HG03175 (cell line): Measurements from ENCODE around the gene HOXC6.

Experiments
- ATAC-seq: cut with Tn5 transposase; IDR thresholded peaks from one replicate; pipeline ENCODE4 v1.9.1; 2021; ENCODE audit warnings: mild to moderate bottlenecking, moderate library complexity; ENCODE audit not compliant: unreplicated experiment

Gene HOXC6

GRCh38 chr12:54028314-54029201 is at the start of gene HOXC6:
Gene HOXC6, plus strand, starts transcription at chr12:54028440. Its CDS starts 82 bp downstream, at chr12:54028522.
- no peak for ATAC-seq

- no peak for ATAC-seq
Observed at GRCh38 chr12:53978477-53979356, 49.5 kb upstream of the HOXC6 start.

GRCh38 chr12:53980104-53980801 is 48.0 kb upstream of the HOXC6 start:
- ATAC-seq: no peak

- no peak for ATAC-seq
Observed at GRCh38 chr12:53980802-53981496, 47.3 kb upstream of the HOXC6 start.

- no peak for ATAC-seq
Observed at GRCh38 chr12:53981634-53982565, 46.3 kb upstream of the HOXC6 start.

GRCh38 chr12:53982648-53983567 is 45.3 kb upstream of the HOXC6 start:
- no peak for ATAC-seq

GRCh38 chr12:53983568-53983949 is 44.7 kb upstream of the HOXC6 start:
- ATAC-seq: no peak

- ATAC-seq: no peak
Observed at GRCh38 chr12:53983950-53984572, 44.2 kb upstream of the HOXC6 start.

GRCh38 chr12:53984901-53985691 is 43.1 kb upstream of the HOXC6 start, which contains the start of gene HOXC10:
Gene HOXC10, plus strand, starts transcription at chr12:53985146. Its CDS starts 114 bp downstream, at chr12:53985260.
- ATAC-seq: no peak

- no peak for ATAC-seq
Observed at GRCh38 chr12:53985692-53985993, 42.6 kb upstream of the HOXC6 start.

GRCh38 chr12:53985994-53986685 is 42.1 kb upstream of the HOXC6 start:
- ATAC-seq: no peak

GRCh38 chr12:53986686-53987483 is 41.4 kb upstream of the HOXC6 start:
- no peak for ATAC-seq

- ATAC-seq: no peak
Observed at GRCh38 chr12:53987787-53988230, 40.4 kb upstream of the HOXC6 start.

- no peak for ATAC-seq
Observed at GRCh38 chr12:53988541-53989226, 39.6 kb upstream of the HOXC6 start.
